Measurements from ENCODE around the gene PKIG.

DNA sequence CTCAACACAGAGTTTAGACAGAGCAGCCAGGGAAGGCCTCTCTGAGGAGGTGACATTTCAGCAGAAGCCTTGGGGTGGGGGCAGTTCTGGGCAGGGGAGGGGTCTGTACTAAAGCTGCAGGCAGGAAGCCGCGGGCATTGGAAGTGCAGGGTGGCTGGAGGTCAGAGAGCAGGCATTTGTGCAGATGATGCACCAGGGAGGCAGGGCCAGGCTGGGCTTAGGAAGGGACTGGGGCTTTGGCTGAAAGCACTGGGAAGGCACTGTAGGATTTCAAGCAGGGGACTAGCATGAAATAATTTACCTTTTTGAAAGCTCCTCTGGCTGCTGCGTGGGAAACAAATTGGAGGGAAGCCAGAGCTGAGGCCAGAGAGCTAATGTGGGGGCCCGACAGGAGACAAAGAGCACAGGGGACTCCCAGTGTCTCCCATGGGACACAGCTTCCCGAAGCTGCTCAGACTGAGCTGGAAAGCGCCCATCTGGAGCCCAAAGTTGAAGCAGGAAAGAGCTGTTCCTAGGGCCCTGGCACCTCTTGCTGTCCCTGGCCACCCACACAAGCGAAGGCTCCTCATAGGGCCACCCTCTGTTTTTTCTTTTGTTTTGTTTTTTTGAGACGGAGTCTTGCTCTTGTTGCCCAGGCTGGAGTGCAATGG is 49.8 kb downstream of the PKIG start:
- TF ChIP-seq, protein P1, sequence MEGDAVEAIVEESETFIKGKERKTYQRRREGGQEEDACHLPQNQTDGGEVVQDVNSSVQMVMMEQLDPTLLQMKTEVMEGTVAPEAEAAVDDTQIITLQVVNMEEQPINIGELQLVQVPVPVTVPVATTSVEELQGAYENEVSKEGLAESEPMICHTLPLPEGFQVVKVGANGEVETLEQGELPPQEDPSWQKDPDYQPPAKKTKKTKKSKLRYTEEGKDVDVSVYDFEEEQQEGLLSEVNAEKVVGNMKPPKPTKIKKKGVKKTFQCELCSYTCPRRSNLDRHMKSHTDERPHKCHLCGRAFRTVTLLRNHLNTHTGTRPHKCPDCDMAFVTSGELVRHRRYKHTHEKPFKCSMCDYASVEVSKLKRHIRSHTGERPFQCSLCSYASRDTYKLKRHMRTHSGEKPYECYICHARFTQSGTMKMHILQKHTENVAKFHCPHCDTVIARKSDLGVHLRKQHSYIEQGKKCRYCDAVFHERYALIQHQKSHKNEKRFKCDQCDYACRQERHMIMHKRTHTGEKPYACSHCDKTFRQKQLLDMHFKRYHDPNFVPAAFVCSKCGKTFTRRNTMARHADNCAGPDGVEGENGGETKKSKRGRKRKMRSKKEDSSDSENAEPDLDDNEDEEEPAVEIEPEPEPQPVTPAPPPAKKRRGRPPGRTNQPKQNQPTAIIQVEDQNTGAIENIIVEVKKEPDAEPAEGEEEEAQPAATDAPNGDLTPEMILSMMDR (IDR thresholded peaks at IDR 0.05), result no peak
- TF ChIP-seq POLR2A (IDR thresholded peaks at IDR 0.05), result no peak
